GM13977 (cell line): ENCODE data around the gene TMEM72.

Experiments
- DNase-seq: peaks from one replicate; pipeline ENCODE4 v3.0.0; 2012; ENCODE audit warnings: low spot score
- CTCF ChIP-seq: IDR thresholded peaks from 2 replicates; pipeline ENCODE4 v1.5.1; 2012; ENCODE audit warnings: mild to moderate bottlenecking, control low read depth; ENCODE audit not compliant: insufficient read depth; ENCODE audit errors: extremely low read depth, missing control alignments
- in situ Hi-C: fragments of 300-500 bp; cut with MboI; formaldehyde crosslinking; loops from one replicate; pipeline ENCODE4 v1.12.0; 2022; ENCODE audit warnings: low sequenced_read_pairs, low pct_unique_long_range_greater_than_20kb, mixed read lengths, inconsistent platforms; ENCODE audit not compliant: unreplicated experiment

Gene TMEM72

GRCh38 chr10:44935966-44936295, 24.8 kb downstream of the TMEM72 start:
- in situ Hi-C loops, result no loop called here
- DNase-seq, result no peak
- TF ChIP-seq CTCF, result no peak

GRCh38 chr10:44936314-44936975, 25.3 kb downstream of the TMEM72 start:
- DNase-seq, result no peak
- TF ChIP-seq CTCF, result no peak
- in situ Hi-C loops, result no loop called here

GRCh38 chr10:44937196-44938005, 26.3 kb downstream of the TMEM72 start:
- TF ChIP-seq CTCF, result no peak
- DNase-seq, result no peak
- in situ Hi-C loops, result no loop called here

GRCh38 chr10:44938956-44939355, 27.8 kb downstream of the TMEM72 start:
- TF ChIP-seq CTCF, result no peak
- in situ Hi-C loops, result no loop called here
- no peak for DNase-seq

GRCh38 chr10:44939691-44940401, 28.7 kb downstream of the TMEM72 start:
- TF ChIP-seq CTCF, result no peak
- in situ Hi-C loops, result no loop called here
- DNase-seq, result no peak

GRCh38 chr10:44944354-44944753, 33.2 kb downstream of the TMEM72 start:
- TF ChIP-seq CTCF, result no peak
- in situ Hi-C loops, result no loop called here
- no peak for DNase-seq
